GM12892 (cell line): ENCODE measurements around the gene KCNMA1.

Experiments
- POLR2A ChIP-seq: IDR thresholded peaks from 2 replicates; pipeline ENCODE4 v1.6.1; 2011; ENCODE audit warnings: low read depth, low read length, control low read depth
- POLR2AphosphoS5 ChIP-seq: IDR thresholded peaks from 2 replicates; pipeline ENCODE4 v1.6.1; 2011; ENCODE audit warnings: low read depth, low read length, control low read depth

DNA sequence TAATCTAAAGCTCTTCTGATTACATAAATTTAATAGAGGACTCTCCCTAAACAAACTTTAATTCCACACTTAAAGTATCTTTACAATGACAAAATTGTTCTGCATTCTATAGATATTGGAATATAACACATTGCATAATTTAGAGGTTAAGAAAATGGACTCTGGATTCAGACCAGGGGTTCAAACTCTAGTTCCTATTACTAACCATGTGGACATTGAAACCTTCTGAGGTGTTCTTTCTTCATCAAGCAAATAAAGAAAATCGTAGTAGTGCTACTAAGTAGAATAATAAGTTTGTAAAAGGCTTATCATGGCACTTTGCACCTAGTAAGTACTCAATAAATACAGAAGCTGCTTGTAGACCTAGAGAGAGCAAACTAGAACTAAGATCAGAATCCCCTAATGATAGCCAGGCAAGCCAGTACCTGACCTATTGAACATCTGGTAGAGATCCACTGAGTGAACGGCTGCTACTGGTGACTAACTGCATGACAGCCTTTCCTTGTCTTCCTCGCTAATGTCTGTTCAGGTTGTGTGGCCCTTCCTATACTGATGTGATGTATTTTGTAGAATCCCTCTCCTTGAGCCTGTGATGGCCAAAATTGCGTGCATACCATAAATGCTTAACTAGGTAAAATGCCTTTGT is 430.3 kb downstream of the KCNMA1 start:
- TF ChIP-seq POLR2AphosphoS5 (no peak), POLR2A (no peak)
